ENCODE measurements around the gene TFF3. TPM values are rescaled to one million over a fixed set of nuclear protein-coding genes. Genes with fewer than 3 reads are reported as not detected.

TFF3 gene
- total RNA-seq, 1 experiment from 2014 or later = not detected

DNA sequence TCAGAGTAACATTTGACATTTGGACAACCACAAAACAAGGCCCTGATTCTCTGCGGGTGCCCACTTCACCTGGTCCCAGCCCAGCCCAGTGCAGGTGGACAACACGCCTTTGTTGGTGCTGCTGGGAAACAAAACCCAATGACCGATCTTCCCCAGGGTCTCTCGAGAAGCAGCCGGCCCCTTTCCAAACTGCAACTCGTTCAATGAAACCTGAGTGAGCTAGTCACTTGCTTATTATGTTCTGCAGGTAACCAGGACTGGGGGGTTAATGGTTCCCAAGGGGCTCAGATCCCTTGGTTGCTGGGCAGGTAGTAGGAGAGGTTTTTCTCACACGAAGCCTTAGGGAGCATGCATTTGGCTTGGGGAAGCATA, 53.4 kb downstream of the TFF3 start:
- ChIA-PET CTCF (no interaction called here), POLR2A (ENCODE audit: low non-redundant PET) (no interaction called here)
- DNase-seq (ENCODE audit: low spot score) = no peak
- H3K9me3 ChIP-seq (ENCODE audit: low read depth, low read length, poor library complexity, severe bottlenecking) = no peaks in the 10 kb centered on the region
- BruUV-seq (replicated peaks) = no TSS peak
- intact Hi-C loops (cut with micrococcal nuclease; ENCODE audit: unreplicated experiment) = loop anchor here (5.0 kb wide), 1 partner anchor 95 kb away; no protein-coding TSS in a partner anchor
- H3K4me1 ChIP-seq (ENCODE audit: insufficient read depth, low read length, poor library complexity, severe bottlenecking) = peaks cover 9% of the 10 kb centered on the region
- TF ChIP-seq CTCF (conservative IDR thresholded peaks at IDR 0.05; ENCODE audit: low read depth, low read length) (no peak), EZH2 (IDR thresholded peaks at IDR 0.05; ENCODE audit: borderline replicate concordance, low read depth, low read length, poor library complexity, severe bottlenecking) (no peak)
- no peak overlapping the region for H3K27ac ChIP-seq (ENCODE audit: low read depth, low read length, poor library complexity, severe bottlenecking)
- H3K27me3 ChIP-seq (replicated peaks; ENCODE audit: insufficient read depth, low read depth, low read length, poor library complexity) = no peaks in the 10 kb centered on the region
- no peak overlapping the region for H3K4me3 ChIP-seq (ENCODE audit: low read depth, low read length, poor library complexity, severe bottlenecking)
- no peaks in the 10 kb centered on the region for H3K36me3 ChIP-seq (ENCODE audit: insufficient read depth, low read length, poor library complexity, severe bottlenecking)

Other genes starting within 250 kb of the TFF3 start
- gene UMODL1, start 244.1 kb downstream of the TFF3 start, total RNA-seq (2021) = not detected in 2 replicates
- gene ABCG1, start 96.3 kb downstream of the TFF3 start, total RNA-seq (2021) = 3.4 and 6.2 TPM in 2 replicates
- gene TFF2, start 35.6 kb upstream of the TFF3 start, total RNA-seq (2021) = not detected in 2 replicates
- not detected in 2 replicates for gene TFF1, start 51.1 kb upstream of the TFF3 start, total RNA-seq (2021)
- not detected in 2 replicates for gene TMPRSS3, start 80.6 kb upstream of the TFF3 start, total RNA-seq (2021)
- gene UBASH3A, start 88.5 kb upstream of the TFF3 start, total RNA-seq (2021) = not detected in 2 replicates
- 0.45 and 1.0 TPM in 2 replicates for gene RSPH1, start 180.8 kb upstream of the TFF3 start, total RNA-seq (2021)
- 11.2 and 11.9 TPM in 2 replicates for gene SLC37A1, start 198.4 kb upstream of the TFF3 start, total RNA-seq (2021)

All from A673 (cell line).